GM19025 (cell line): ENCODE data around the gene GPR17.

Source experiments
- ATAC-seq: cut with Tn5 transposase; IDR thresholded peaks from one replicate; pipeline ENCODE4 v1.9.1; 2021; ENCODE audit warnings: mild to moderate bottlenecking, low read depth, moderate library complexity; ENCODE audit not compliant: unreplicated experiment

Gene GPR17

DNA sequence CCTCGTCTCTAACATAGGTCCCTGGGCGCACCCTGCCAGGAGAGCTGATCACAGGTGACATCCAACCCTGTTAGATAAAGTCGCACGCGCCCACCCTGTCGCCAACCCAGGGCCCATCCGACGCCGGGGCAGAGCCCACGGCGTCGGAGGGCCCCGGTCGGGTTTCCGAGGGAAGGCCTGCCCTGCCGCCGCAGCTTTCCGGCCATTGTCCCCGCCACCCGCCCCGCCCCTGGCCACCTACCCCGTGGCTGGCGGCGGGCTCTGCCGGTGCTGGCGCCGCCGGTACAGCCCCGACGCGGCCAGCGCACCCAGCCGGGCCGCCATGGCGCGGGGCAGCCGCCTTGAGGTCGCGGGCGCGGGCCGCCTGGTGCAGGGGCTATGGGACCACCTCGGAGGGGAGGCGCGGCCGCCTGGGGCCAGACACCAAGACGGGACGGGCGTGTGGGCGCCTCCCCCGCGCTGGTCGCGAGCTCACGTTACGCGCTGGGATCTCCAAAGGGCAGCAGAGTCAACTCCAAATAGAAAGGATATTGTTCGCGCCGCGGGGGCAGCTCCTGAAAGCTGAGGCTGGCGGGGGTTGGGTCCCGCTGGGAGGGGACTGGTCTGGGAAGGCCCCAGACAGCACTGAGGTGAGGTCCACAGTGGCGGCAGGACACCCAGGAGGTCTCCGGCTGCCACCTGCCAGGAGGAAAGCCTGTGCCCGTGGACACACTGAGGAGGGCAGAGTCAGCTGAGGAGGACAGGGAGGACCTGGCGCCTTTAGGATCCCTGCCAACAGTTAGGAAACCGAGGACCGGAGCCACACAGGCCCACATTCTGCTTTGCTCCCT is 18.3 kb downstream of the GPR17 start:
- ATAC-seq = no peak

- no peak for ATAC-seq
Observed at GRCh38 chr2:127664895-127665225, 18.9 kb downstream of the GPR17 start.

- ATAC-seq = no peak
Observed at GRCh38 chr2:127665267-127665893, 19.4 kb downstream of the GPR17 start.

GRCh38 chr2:127669056-127669455 is 23.1 kb downstream of the GPR17 start:
- no peak for ATAC-seq

DNA sequence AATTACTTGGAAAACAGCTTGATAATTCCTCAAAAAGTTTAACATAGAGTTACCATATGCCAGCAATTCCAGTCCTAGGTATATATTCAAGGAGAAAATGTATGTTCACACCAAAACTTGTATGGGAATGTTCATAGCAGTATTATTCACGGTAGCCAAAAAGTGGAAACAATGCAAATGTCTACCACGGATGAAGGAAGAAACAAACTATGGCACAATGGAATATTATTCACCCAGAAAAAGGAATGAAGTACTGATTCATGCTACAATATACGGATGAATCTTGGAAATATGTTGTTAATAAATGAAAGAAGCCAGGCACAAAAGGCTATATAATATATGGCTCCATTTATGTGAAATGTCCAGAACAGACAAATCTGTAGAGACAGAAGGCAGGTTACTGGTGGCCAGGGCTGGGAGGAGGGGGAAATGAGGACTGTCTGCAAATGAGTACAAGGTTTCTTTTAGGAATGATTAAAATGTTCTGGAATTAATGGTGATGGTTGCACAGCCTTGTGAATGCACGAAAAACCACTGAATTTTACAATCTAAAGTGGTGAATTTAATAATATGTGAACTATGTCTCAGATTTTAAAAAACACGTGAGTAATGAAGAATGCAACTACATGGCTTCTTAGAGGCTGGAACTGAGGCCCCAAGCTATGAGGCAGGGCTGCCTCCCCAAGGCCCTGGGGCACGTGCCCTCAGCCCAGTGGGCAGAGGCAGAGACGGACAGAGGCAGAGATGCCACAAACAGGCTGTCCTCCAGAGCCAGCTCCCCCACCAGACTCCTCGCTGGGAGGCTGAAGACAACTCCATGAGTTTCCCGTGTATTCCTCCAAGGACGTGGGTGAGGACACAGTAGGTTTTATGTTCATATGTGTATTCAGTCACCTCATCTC is 24.4 kb downstream of the GPR17 start:
- ATAC-seq = no peak

GRCh38 chr2:127670957-127671290 is 25.0 kb downstream of the GPR17 start:
- no peak for ATAC-seq

GRCh38 chr2:127671557-127672302 is 25.8 kb downstream of the GPR17 start:
- ATAC-seq = no peak

- ATAC-seq = no peak
Observed at GRCh38 chr2:127672341-127673224, 26.6 kb downstream of the GPR17 start.

DNA sequence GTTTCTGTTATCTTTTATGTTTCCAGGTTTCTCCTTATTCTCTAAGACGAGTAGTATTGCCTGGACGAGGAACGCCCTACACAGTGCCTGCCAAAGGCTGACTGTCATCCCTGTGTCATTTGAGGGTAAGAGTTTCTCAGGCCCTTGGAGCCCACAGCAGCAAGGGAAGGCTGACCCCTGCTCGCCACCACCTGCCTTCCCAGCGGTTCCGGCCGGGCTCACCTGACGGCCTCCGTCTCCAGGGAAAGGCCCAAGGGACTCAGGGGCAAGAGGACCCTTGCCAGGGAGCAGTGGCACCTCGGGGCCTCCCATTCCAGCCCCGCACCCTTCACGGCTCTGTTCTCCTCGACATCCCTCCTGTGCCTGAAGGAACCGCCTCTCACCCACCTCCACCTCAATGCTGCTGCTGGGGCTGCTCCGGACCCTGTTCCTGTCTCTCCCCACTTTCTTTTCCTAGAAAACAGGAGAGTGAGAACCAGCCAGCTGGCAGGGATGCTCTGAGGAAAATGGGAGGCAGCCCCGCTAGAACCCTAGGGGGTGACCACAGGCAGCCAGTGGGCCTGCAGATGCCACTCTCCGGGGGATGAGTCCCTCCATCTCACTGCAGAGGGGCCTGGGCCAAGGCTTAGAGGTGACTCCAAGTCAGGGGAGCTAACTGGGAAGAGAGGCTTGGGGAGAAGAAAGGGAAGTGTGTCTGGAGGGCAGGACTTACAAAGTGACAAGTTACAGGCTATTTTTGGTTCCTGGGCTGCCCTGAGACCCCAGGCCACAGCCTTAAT is 27.5 kb downstream of the GPR17 start:
- no peak for ATAC-seq

GRCh38 chr2:127674241-127675209 is 28.6 kb downstream of the GPR17 start:
- no peak for ATAC-seq

GRCh38 chr2:127675331-127676261 is 29.6 kb downstream of the GPR17 start, which contains the start of gene LIMS2:
Gene LIMS2, minus strand, starts transcription at chr2:127675530. Its CDS starts 506 bp downstream, at chr2:127675024.
- ATAC-seq = no peak

DNA sequence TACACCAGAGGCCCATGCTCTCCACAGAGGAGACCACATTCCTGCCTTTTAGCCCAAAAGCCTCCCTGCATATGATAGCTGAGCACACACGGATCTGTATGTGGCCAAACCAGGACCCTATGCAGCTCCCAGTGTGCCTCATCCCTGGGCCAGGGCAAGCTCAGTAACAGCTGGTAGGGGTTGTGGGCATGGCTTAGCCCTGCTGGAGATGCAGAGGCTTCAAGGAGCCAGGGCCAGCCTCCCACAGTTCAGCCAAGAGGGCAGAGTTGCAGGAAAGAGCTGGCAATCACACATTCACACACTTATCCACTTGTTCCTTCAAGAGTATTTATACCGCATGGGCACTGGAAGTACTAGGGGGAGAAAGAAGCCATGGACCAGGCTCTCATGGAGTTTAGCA is 31.0 kb downstream of the GPR17 start:
- ATAC-seq = no peak

DNA sequence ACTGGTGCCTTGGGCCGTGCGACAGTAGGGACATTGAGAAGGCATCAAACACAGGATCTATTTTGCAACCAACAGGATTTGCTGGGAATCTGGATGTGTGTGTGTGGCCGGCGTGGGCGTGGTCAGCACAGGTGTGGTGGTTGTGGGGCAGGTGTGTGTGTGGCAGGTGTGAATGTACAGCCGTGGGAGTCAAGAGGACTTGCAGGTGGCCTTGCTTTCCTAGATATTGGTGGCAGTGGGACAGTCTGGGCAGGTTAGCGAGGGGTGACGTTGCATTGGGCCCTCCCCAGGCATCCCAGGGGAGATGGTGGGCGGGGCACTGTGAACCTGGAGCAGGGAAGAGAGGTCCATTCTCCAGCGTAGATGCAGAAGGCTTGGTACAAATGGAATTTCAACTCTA is 32.6 kb downstream of the GPR17 start:
- no peak for ATAC-seq

- ATAC-seq = no peak
Observed at GRCh38 chr2:127678991-127679390, 33.0 kb downstream of the GPR17 start.

DNA sequence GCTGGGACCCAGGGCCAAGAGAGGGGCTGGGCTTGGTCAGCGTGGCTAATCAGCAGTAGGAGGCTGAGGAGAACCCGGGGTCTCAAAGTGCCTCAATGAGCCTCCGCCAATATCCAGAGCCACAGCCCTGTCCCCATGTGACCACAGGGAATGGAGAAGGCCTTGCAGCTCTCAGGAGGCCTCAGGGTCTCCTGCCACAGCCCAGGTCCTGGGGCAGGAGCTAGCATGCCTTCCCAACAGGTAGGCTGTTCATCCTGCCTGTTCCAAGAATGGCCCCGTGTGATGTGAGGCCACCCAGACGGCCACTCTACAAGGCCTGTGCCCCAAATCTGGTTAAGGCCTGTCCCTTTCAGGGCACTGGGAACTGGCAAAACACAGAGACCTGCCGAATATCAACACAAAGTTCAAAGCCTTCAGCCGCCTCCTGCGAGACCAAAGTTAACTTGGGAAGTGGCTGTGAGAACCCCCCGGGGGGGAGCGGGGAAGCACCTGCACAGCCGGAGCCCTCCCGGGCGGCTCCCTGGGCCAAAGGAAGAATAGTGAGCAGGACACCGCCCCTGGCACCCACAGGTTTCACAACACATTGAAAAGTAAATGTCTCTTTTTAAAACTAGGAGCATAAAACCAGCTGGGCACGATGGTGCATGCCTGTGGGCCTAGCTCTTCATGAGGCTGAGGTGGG is 33.9 kb downstream of the GPR17 start:
- ATAC-seq = no peak

GRCh38 chr2:127680706-127681287 is 34.8 kb downstream of the GPR17 start:
- ATAC-seq = no peak
